H1 (cell line): ENCODE data around the gene RIMS3. TPM values are rescaled to one million over a fixed set of nuclear protein-coding genes. Genes with fewer than 3 reads are reported as not detected.

Experiments used
- CTCF ChIA-PET: fragments of 300-600 bp; sonication (Branson Sonifier 250); formaldehyde crosslinking; loops from one replicate; lab custom pipeline; 2021; ENCODE audit not compliant: partially characterized antibody; lab: Charles Lee
- POLR2A ChIA-PET: fragments of 300-600 bp; sonication (Branson Sonifier 250); formaldehyde crosslinking; loops from one replicate; lab custom pipeline; 2021; ENCODE audit warnings: inconsistent platforms; ENCODE audit not compliant: partially characterized antibody; lab: Charles Lee
- DNase-seq, 2 experiments: peaks; one replicate each; pipeline versions ENCODE4 v3.0.0 to v3.0.0-alpha.2; 2010 to 2022; ENCODE audit warnings: low spot score in 2 of 2, low read depth in 1 of 2, mixed read lengths in 1 of 2
- FAIRE-seq: peaks from 2 replicates; lab custom pipeline; 2011; peaks lifted over from hg19 to GRCh38; lab: Jason Lieb, UNC
- H2AFZ ChIP-seq: 2 replicates; pipeline ENCODE4 v1.8.1; 2012; ENCODE audit warnings: low read length, inconsistent platforms
- H2AK5ac ChIP-seq: 2 replicates; pipeline ENCODE4 v1.6.1; 2013; ENCODE audit warnings: low read depth, low read length
- H2BK120ac ChIP-seq: replicated peaks from 2 replicates; pipeline ENCODE3; 2013; ENCODE audit warnings: low read depth, low read length, inconsistent platforms
- H2BK12ac ChIP-seq: 2 replicates; pipeline ENCODE4 v1.6.1; 2013; ENCODE audit warnings: low read depth, low read length
- H2BK15ac ChIP-seq: 2 replicates; pipeline ENCODE4 v1.6.1; 2013; ENCODE audit warnings: low read length
- H2BK20ac ChIP-seq: 2 replicates; pipeline ENCODE4 v1.6.1; 2013; ENCODE audit warnings: low read length
- H2BK5ac ChIP-seq: 2 replicates; pipeline ENCODE4 v1.6.1; 2013; ENCODE audit warnings: low read depth, low read length
- H3K14ac ChIP-seq: 2 replicates; pipeline ENCODE4 v1.6.1; 2013; ENCODE audit warnings: inconsistent platforms; ENCODE audit not compliant: insufficient read length
- H3K18ac ChIP-seq: 2 replicates; pipeline ENCODE4 v1.6.1; 2013; ENCODE audit warnings: low read length; ENCODE audit errors: extremely low read depth
- H3K23ac ChIP-seq: 2 replicates; pipeline ENCODE4 v1.6.1; 2013; ENCODE audit warnings: inconsistent platforms; ENCODE audit not compliant: insufficient read length
- H3K23me2 ChIP-seq: 2 replicates; pipeline ENCODE4 v1.6.1; 2013; ENCODE audit warnings: low read depth, low read length
- H3K27ac ChIP-seq: 2 replicates; pipeline ENCODE4 v1.6.1; 2011; ENCODE audit warnings: low read depth, low read length, inconsistent platforms
- H3K27me3 ChIP-seq, 4 experiments: replicated peaks in 1 of 4; 1 replicate in 1 of 4; 2 replicates in 3 of 4; pipeline versions ENCODE4 v1.6.1 to v1.8.1; 2011 to 2013; ENCODE audit warnings: low read length in 3 of 4, mild to moderate bottlenecking in 3 of 4, inconsistent platforms in 2 of 4, mixed read lengths in 2 of 4, moderate library complexity in 1 of 4; ENCODE audit not compliant: control insufficient read depth in 3 of 4, insufficient read depth in 3 of 4; ENCODE audit errors: extremely low read depth in 1 of 4
- H3K36me3 ChIP-seq, 4 experiments: 2 replicates each; pipeline versions ENCODE4 v1.6.1 to v1.8.1; 2011 to 2013; ENCODE audit warnings: mild to moderate bottlenecking in 4 of 4, low read length in 3 of 4, moderate library complexity in 2 of 4, control low read depth in 1 of 4, inconsistent platforms in 1 of 4; ENCODE audit not compliant: insufficient read depth in 4 of 4, control insufficient read depth in 2 of 4
- H3K4ac ChIP-seq: replicated peaks from 2 replicates; pipeline ENCODE3; 2013; ENCODE audit warnings: low read length, low read depth, mixed read lengths, inconsistent platforms; ENCODE audit not compliant: insufficient read length
- H3K4me1 ChIP-seq, 4 experiments: replicated peaks in 1 of 4; 1 replicate in 1 of 4; 2 replicates in 3 of 4; pipeline versions ENCODE4 v1.6.1 to v1.8.1; 2011 to 2013; ENCODE audit warnings: low read length in 3 of 4, inconsistent platforms in 2 of 4, mixed read lengths in 1 of 4; ENCODE audit not compliant: insufficient read depth in 4 of 4, control insufficient read depth in 3 of 4
- H3K4me2 ChIP-seq, 2 experiments: 2 replicates each; pipeline versions ENCODE4 v1.6.1 to v1.8.1; 2011 to 2013; ENCODE audit warnings: low read depth in 2 of 2, low read length in 2 of 2, control low read depth in 1 of 2, inconsistent platforms in 1 of 2, mild to moderate bottlenecking in 1 of 2; ENCODE audit not compliant: insufficient read depth in 1 of 2
- H3K4me3 ChIP-seq, 4 experiments: fragments of 200-600, 300-600 bp in 1 of 4; sonication (generic), shearing (Covaris generic), sonication (Bioruptor Twin) in 1 of 4; 2 replicates each; pipeline versions ENCODE4 v1.5.1 to v1.8.1; 2011 to 2016; ENCODE audit warnings: low read length in 4 of 4, low read depth in 3 of 4, control low read depth in 2 of 4, inconsistent platforms in 2 of 4, mild to moderate bottlenecking in 2 of 4, mixed read lengths in 1 of 4, moderate library complexity in 1 of 4; ENCODE audit not compliant: insufficient read depth in 2 of 4; ENCODE audit errors: extremely low read depth in 1 of 4
- H3K56ac ChIP-seq: replicated peaks from 2 replicates; pipeline ENCODE3; 2013; ENCODE audit warnings: low read depth, mild to moderate bottlenecking, mixed read lengths, low read length, inconsistent platforms; ENCODE audit not compliant: insufficient read length
- H3K79me1 ChIP-seq: 2 replicates; pipeline ENCODE4 v1.6.1; 2013; ENCODE audit warnings: low read depth, low read length, control low read depth
- H3K79me2 ChIP-seq, 2 experiments: 2 replicates each; pipeline versions ENCODE4 v1.6.1 to v1.8.1; 2012 to 2013; ENCODE audit warnings: low read length in 2 of 2, mild to moderate bottlenecking in 2 of 2, inconsistent platforms in 1 of 2; ENCODE audit not compliant: insufficient read depth in 2 of 2, control insufficient read depth in 1 of 2
- H3K9ac ChIP-seq, 4 experiments: replicated peaks in 1 of 4; 1 replicate in 1 of 4; 2 replicates in 3 of 4; pipeline versions ENCODE4 v1.6.1 to v1.8.1; 2011 to 2013; ENCODE audit warnings: low read depth in 3 of 4, low read length in 3 of 4, control low read depth in 2 of 4, mild to moderate bottlenecking in 2 of 4, moderate library complexity in 2 of 4, inconsistent platforms in 1 of 4; ENCODE audit errors: extremely low read depth in 1 of 4
- H3K9me3 ChIP-seq, 2 experiments: 2 replicates each; pipeline versions ENCODE4 v1.6.1 to v1.8.1; 2012 to 2013; ENCODE audit warnings: mild to moderate bottlenecking in 2 of 2, moderate library complexity in 2 of 2, control low read depth in 1 of 2, inconsistent platforms in 1 of 2, low read depth in 1 of 2, low read length in 1 of 2, mixed read lengths in 1 of 2; ENCODE audit not compliant: insufficient read depth in 2 of 2
- H4K20me1 ChIP-seq, 2 experiments: replicated peaks in 1 of 2; 2 replicates each; pipeline versions ENCODE3 to v1.8.1; 2011 to 2013; ENCODE audit warnings: inconsistent platforms in 2 of 2, low read length in 2 of 2, mild to moderate bottlenecking in 1 of 2; ENCODE audit not compliant: insufficient read depth in 2 of 2, control insufficient read depth in 1 of 2
- H4K5ac ChIP-seq: 2 replicates; pipeline ENCODE4 v1.6.1; 2013; ENCODE audit warnings: low read length, low read depth, mixed read lengths, inconsistent platforms; ENCODE audit not compliant: insufficient read length
- H4K8ac ChIP-seq: 2 replicates; pipeline ENCODE4 v1.8.0; 2013; ENCODE audit warnings: mild to moderate bottlenecking, moderate library complexity, low read length, inconsistent platforms; ENCODE audit not compliant: insufficient read depth; ENCODE audit errors: extremely low read depth
- H4K91ac ChIP-seq: replicated peaks from 2 replicates; pipeline ENCODE3; 2013; ENCODE audit warnings: low read length, mixed read lengths, inconsistent platforms; ENCODE audit not compliant: insufficient read length
- ASH2L ChIP-seq: fragments of 200-600, 300-600 bp; sonication (generic); IDR thresholded peaks from one replicate; pipeline ENCODE4 v1.7.1; 2017; ENCODE audit warnings: low read length
- HDAC2 ChIP-seq, 2 experiments: fragments of 300-600 bp in 1 of 2; sonication (generic) in 1 of 2; IDR thresholded peaks; 2 replicates each; pipeline ENCODE4 v1.6.1; 2011 to 2012; ENCODE audit warnings: low read depth in 2 of 2, low read length in 2 of 2, mild to moderate bottlenecking in 2 of 2, moderate library complexity in 2 of 2, borderline replicate concordance in 1 of 2, inconsistent platforms in 1 of 2
- MAFK ChIP-seq: IDR thresholded peaks from 2 replicates; pipeline ENCODE4 v1.6.1; 2012; ENCODE audit warnings: low read depth, mild to moderate bottlenecking, improper control_type of control experiment, low read length
- PHF8 ChIP-seq: fragments of 200-600 bp; sonication (generic); conservative IDR thresholded peaks from 2 replicates; pipeline ENCODE4 v1.7.1; 2012; ENCODE audit warnings: low read depth, mild to moderate bottlenecking, inconsistent platforms, low read length, moderate library complexity
- RFX5 ChIP-seq: IDR thresholded peaks from 2 replicates; pipeline ENCODE4 v1.6.1; 2011; ENCODE audit warnings: low read depth, low read length, improper control_type of control experiment, borderline replicate concordance
- SP2 ChIP-seq: IDR thresholded peaks from 2 replicates; pipeline ENCODE4 v1.6.1; 2012; ENCODE audit warnings: mild to moderate bottlenecking, low read length, inconsistent platforms
- TEAD4 ChIP-seq: IDR thresholded peaks from 2 replicates; pipeline ENCODE4 v1.6.1; 2012; ENCODE audit warnings: low read depth, low read length, inconsistent platforms, mixed read lengths
- ZNF274 ChIP-seq: IDR thresholded peaks from 2 replicates; pipeline ENCODE4 v1.7.0; 2012; ENCODE audit warnings: low read length, borderline replicate concordance; ENCODE audit errors: extremely low read depth
- WGBS, 2 experiments: shearing (Covaris generic) in 1 of 2; methylation state at CpG; one replicate each; pipeline versions ENCODE4 v1.1.6 to v1.1.7; 2013 to 2015; ENCODE audit warnings: low lambda C conversion rate in 2 of 2, mixed read lengths in 2 of 2, inconsistent platforms in 1 of 2, low coverage in 1 of 2, missing lambda C conversion rate in 1 of 2; ENCODE audit not compliant: insufficient replicate concordance in 2 of 2, insufficient coverage in 1 of 2, insufficient read length in 1 of 2; ENCODE audit errors: extremely low coverage in 1 of 2, missing lambda C conversion rate in 1 of 2; 5-methylcytosine and 5-hydroxymethylcytosine counted together
- polyA plus RNA-seq, 7 experiments: library from polyadenylated mRNA; depleted of rRNA in 3 of 7; stranded (reverse) in 5 of 7; unstranded in 2 of 7; fragments of >200 nt in 5 of 7; fragments of 200-250 nt in 2 of 7; gene quantifications; 1 replicate in 5 of 7; 2 replicates in 1 of 7; 4 replicates in 1 of 7; pipeline versions ENCODE4 v1.2.1 to v1.2.3, GENCODE V29; 2011 to 2013; ENCODE audit warnings: missing spikeins in 2 of 7, mixed read lengths in 2 of 7
- total RNA-seq: library from RNA; stranded (reverse); fragmentation: NEBNext Ultra II Directional; extraction: Animal tissue kit (Norgen Biotek cat#: 25700); gene quantifications from 2 replicates; pipeline ENCODE4 v1.2.1, GENCODE V29; 2021

RIMS3 gene
- total and polyA plus RNA-seq, 2 of the 8 experiments (the other 6 are each of a cell fraction or from before 2014, with no cell fraction given): 13.3 to 20.6 TPM

DNA sequence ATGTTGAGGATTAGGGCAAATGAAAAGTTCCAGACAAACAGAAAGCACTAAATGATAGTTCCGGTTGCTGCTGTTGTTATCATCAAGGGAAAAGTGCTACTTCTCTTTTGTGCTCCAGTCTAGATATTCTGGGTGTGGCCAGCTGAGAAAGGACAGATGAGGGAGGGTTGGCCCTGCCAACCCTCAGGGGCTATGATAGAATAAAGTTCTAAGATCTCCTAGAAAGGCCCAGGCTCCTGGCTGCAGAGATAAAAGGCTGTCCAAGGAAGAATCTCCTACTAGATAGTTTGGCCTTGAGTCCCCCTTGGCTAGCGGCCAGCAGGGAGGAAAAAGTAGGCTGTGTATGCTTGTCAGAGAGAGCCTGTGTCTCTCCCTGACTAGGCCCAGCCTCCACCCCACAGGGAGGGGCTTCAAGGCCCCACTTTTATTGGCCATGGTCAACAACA lies 31.5 kb downstream of the RIMS3 start:
- no peaks in the 10 kb centered on the region for H3K79me2 ChIP-seq
- 89% methylated on average over 2 of the region's 2 CpGs; no CpG with 5 or more reads in 1 of the 2 experiments for WGBS, 2 experiments
- POLR2A ChIA-PET: interaction anchor here (1.6 kb wide), 1 partner anchor 16 kb away, joined by 5 read pairs; no protein-coding TSS in a partner anchor

More for the DNA sequence above, 31.5 kb downstream of the RIMS3 start:
- no peaks in the 10 kb centered on the region for H3K9me3 ChIP-seq
- H3K4me2 ChIP-seq: no peak overlapping the region
- H4K20me1 ChIP-seq: peaks cover 0 to 6% of the 10 kb centered on the region in 2 experiments
- no peak overlapping the region for H2BK15ac ChIP-seq
- no peaks in the 10 kb centered on the region; a peak in 1 of 7 replicates for H3K4me1 ChIP-seq
- no peaks in the 10 kb centered on the region for H3K79me1 ChIP-seq
- H2BK12ac ChIP-seq: no peak overlapping the region
- no peak overlapping the region for H3K4me3 ChIP-seq
- no peaks in the 10 kb centered on the region for H3K27me3 ChIP-seq
- no peak overlapping the region for H3K4ac ChIP-seq
- H2BK120ac ChIP-seq: no peak overlapping the region
- H3K36me3 ChIP-seq: no peaks in the 10 kb centered on the region
- no peak for FAIRE-seq
- H2BK20ac ChIP-seq: no peak overlapping the region
- no peak overlapping the region for H4K91ac ChIP-seq
- H3K23me2 ChIP-seq: no peaks in the 10 kb centered on the region; the same call in 1 of the 2 replicates
- H2AFZ ChIP-seq: no peak overlapping the region
- no peak overlapping the region for H3K18ac ChIP-seq
- H3K14ac ChIP-seq: no peak overlapping the region
- TF ChIP-seq ZNF274 (no peak), SP2 (no peak), PHF8 (no peak), HDAC2 (IDR thresholded peaks at IDR 0.05; ENCODE audit: borderline replicate concordance in 1 of 2, low read depth in 2 of 2, low read length in 2 of 2) (no peak), RFX5 (no peak), ASH2L (no peak), MAFK (no peak), TEAD4 (no peak)
- H3K9ac ChIP-seq: no peak overlapping the region
- H3K23ac ChIP-seq: no peak overlapping the region
- no peak overlapping the region for H2BK5ac ChIP-seq
- H4K5ac ChIP-seq: no peak overlapping the region
- DNase-seq: no peak
- CTCF ChIA-PET: interaction anchor here (1.1 to 24.9 kb wide), 5 partner anchors 9 to 216 kb away, joined by 3 to 684 read pairs (median 4); partner anchors contain the start of gene RIMS3
- H3K56ac ChIP-seq: no peak overlapping the region
- no peak overlapping the region for H3K27ac ChIP-seq
- H4K8ac ChIP-seq: no peak overlapping the region
- no peak overlapping the region for H2AK5ac ChIP-seq
